HEK293 (cell line): ENCODE measurements around the gene PRR22.

Experiments used
- CTCF ChIA-PET: fragments of 350-600 bp; formaldehyde crosslinking; extraction: SDS; loops from one replicate; lab custom pipeline; 2021; ENCODE audit warnings: antibody characterized with exemption; lab: Yijun Ruan, JAX
- POLR2A ChIA-PET: fragments of 300-600 bp; formaldehyde crosslinking; extraction: SDS; loops from one replicate; lab custom pipeline; 2020; ENCODE audit warnings: antibody characterized with exemption, inconsistent platforms; lab: Yijun Ruan, JAX
- H3K27ac ChIP-seq: fragments of 200-500 bp; sonication (Bioruptor generic); 2 replicates; pipeline ENCODE4 v1.5.1; 2014; ENCODE audit warnings: low read depth, low read length, control low read depth, inconsistent platforms; ENCODE audit errors: extremely low read depth
- H3K36me3 ChIP-seq, 2 experiments: fragments of 200-500 bp in 1 of 2; sonication (Bioruptor generic) in 1 of 2; 1 replicate in 1 of 2; 2 replicates in 1 of 2; pipeline ENCODE4 v1.5.1; 2014 to 2017; ENCODE audit warnings: inconsistent platforms in 2 of 2, low read length in 2 of 2; ENCODE audit not compliant: control insufficient read depth in 2 of 2, insufficient read depth in 1 of 2
- H3K4me1 ChIP-seq: fragments of 200-500 bp; sonication (Bioruptor generic); 2 replicates; pipeline ENCODE4 v1.5.1; 2014; ENCODE audit warnings: mild to moderate bottlenecking, low read length, inconsistent platforms; ENCODE audit not compliant: control insufficient read depth, insufficient read depth
- H3K4me3 ChIP-seq: 2 replicates; pipeline ENCODE4 v1.5.1; 2011; ENCODE audit warnings: low read depth, mild to moderate bottlenecking, control low read depth, low read length, moderate library complexity
- H3K9me3 ChIP-seq: fragments of 200-500 bp; sonication (Bioruptor generic); 2 replicates; pipeline ENCODE4 v1.5.1; 2014; ENCODE audit warnings: low read depth, low read length, inconsistent platforms; ENCODE audit not compliant: control insufficient read depth, insufficient read depth
- BCL11B ChIP-seq: fragments of 450-650 bp; formaldehyde crosslinking; IDR thresholded peaks from 2 replicates; pipeline ENCODE4 v1.5.1; 2016; ENCODE audit warnings: low read depth, missing biosample characterization, missing genetic modification characterization
- GLIS2 ChIP-seq: fragments of 450-650 bp; formaldehyde crosslinking; IDR thresholded peaks from 2 replicates; pipeline ENCODE4 v1.5.1; 2016; ENCODE audit warnings: missing biosample characterization, missing genetic modification characterization
- HOXD13 ChIP-seq: sonication (generic); formaldehyde crosslinking; IDR thresholded peaks from 2 replicates; pipeline ENCODE4 v1.8.0; 2022; ENCODE audit warnings: missing genetic modification reagents, borderline replicate concordance
- PRDM6 ChIP-seq: fragments of 450-650 bp; formaldehyde crosslinking; IDR thresholded peaks from 2 replicates; pipeline ENCODE4 v1.5.1; 2017; ENCODE audit warnings: missing biosample characterization, missing genetic modification characterization
- ZFP3 ChIP-seq: fragments of 450-650 bp; formaldehyde crosslinking; IDR thresholded peaks from 2 replicates; pipeline ENCODE4 v1.5.1; 2016; ENCODE audit warnings: low read depth, missing biosample characterization, missing genetic modification characterization
- ZFP37 ChIP-seq: fragments of 450-650 bp; formaldehyde crosslinking; IDR thresholded peaks from 2 replicates; pipeline ENCODE4 v1.5.1; 2016; ENCODE audit warnings: missing biosample characterization, missing genetic modification characterization
- ZFP41 ChIP-seq: fragments of 450-650 bp; formaldehyde crosslinking; IDR thresholded peaks from 2 replicates; pipeline ENCODE4 v1.5.1; 2016; ENCODE audit warnings: missing biosample characterization, missing genetic modification characterization, borderline replicate concordance
- ZNF10 ChIP-seq: fragments of 450-650 bp; formaldehyde crosslinking; IDR thresholded peaks from 2 replicates; pipeline ENCODE4 v1.5.1; 2017; ENCODE audit warnings: missing biosample characterization, missing genetic modification characterization
- ZNF112 ChIP-seq: fragments of 450-650 bp; formaldehyde crosslinking; IDR thresholded peaks from 2 replicates; pipeline ENCODE4 v1.5.0; 2017; ENCODE audit warnings: missing biosample characterization, missing genetic modification characterization
- ZNF114 ChIP-seq: fragments of 450-650 bp; formaldehyde crosslinking; IDR thresholded peaks from 2 replicates; pipeline ENCODE4 v1.5.0; 2017; ENCODE audit warnings: missing biosample characterization, missing genetic modification characterization
- ZNF121 ChIP-seq: fragments of 450-650 bp; formaldehyde crosslinking; IDR thresholded peaks from 2 replicates; pipeline ENCODE4 v1.5.1; 2016; ENCODE audit warnings: missing biosample characterization, missing genetic modification characterization
- ZNF175 ChIP-seq: fragments of 450-650 bp; formaldehyde crosslinking; IDR thresholded peaks from 2 replicates; pipeline ENCODE4 v1.5.1; 2016; ENCODE audit warnings: missing biosample characterization, missing genetic modification characterization
- ZNF2 ChIP-seq: fragments of 450-650 bp; formaldehyde crosslinking; IDR thresholded peaks from 2 replicates; pipeline ENCODE4 v1.5.1; 2016; ENCODE audit warnings: missing biosample characterization, missing genetic modification characterization
- ZNF23 ChIP-seq: fragments of 450-650 bp; formaldehyde crosslinking; IDR thresholded peaks from 2 replicates; pipeline ENCODE4 v1.5.1; 2016; ENCODE audit warnings: missing biosample characterization, missing genetic modification characterization, borderline replicate concordance
- ZNF529 ChIP-seq: fragments of 450-650 bp; formaldehyde crosslinking; IDR thresholded peaks from 2 replicates; pipeline ENCODE4 v1.5.1; 2017; ENCODE audit warnings: missing genetic modification characterization, missing biosample characterization; ENCODE audit not compliant: insufficient replicate concordance
- ZNF785 ChIP-seq: fragments of 450-650 bp; formaldehyde crosslinking; IDR thresholded peaks from 2 replicates; pipeline ENCODE4 v1.5.1; 2016; ENCODE audit warnings: missing biosample characterization, missing genetic modification characterization
- ZNF791 ChIP-seq: fragments of 450-650 bp; formaldehyde crosslinking; IDR thresholded peaks from 2 replicates; pipeline ENCODE4 v1.5.1; 2016; ENCODE audit warnings: missing biosample characterization, missing genetic modification characterization
- ZSCAN5A ChIP-seq: fragments of 450-650 bp; formaldehyde crosslinking; IDR thresholded peaks from 2 replicates; pipeline ENCODE4 v1.5.1; 2016; ENCODE audit warnings: missing biosample characterization, missing genetic modification characterization
- TF ChIP-seq, protein P1 (sequence below): fragments of 450-650 bp; formaldehyde crosslinking; IDR thresholded peaks from 2 replicates; pipeline ENCODE4 v1.5.1; 2017; ENCODE audit warnings: missing biosample characterization, missing genetic modification characterization
- TF ChIP-seq, protein P2 (sequence below): fragments of 450-650 bp; formaldehyde crosslinking; IDR thresholded peaks from 2 replicates; pipeline ENCODE4 v1.5.1; 2016; ENCODE audit warnings: missing biosample characterization, missing genetic modification characterization, low read depth
- TF ChIP-seq, protein P3 (sequence below): fragments of 450-650 bp; formaldehyde crosslinking; IDR thresholded peaks from 2 replicates; pipeline ENCODE4 v1.5.1; 2016; ENCODE audit warnings: missing biosample characterization, missing genetic modification characterization

The PRR22 gene

GRCh38 chr19:5784581-5785147 lies at the start of gene PRR22:
Gene PRR22, minus strand, starts transcription at chr19:5784746. Its CDS starts 86 bp downstream, at chr19:5784660.
- peaks cover 11 to 62% of the 10 kb centered on the region in 2 experiments; a peak in 2 of 3 replicates for H3K36me3 ChIP-seq
- CTCF ChIA-PET: no interaction called here
- no peak within 1 kb of the TSS for H3K4me3 ChIP-seq
- no peak within 1 kb of the TSS for H3K27ac ChIP-seq
- TF ChIP-seq, protein P1, sequence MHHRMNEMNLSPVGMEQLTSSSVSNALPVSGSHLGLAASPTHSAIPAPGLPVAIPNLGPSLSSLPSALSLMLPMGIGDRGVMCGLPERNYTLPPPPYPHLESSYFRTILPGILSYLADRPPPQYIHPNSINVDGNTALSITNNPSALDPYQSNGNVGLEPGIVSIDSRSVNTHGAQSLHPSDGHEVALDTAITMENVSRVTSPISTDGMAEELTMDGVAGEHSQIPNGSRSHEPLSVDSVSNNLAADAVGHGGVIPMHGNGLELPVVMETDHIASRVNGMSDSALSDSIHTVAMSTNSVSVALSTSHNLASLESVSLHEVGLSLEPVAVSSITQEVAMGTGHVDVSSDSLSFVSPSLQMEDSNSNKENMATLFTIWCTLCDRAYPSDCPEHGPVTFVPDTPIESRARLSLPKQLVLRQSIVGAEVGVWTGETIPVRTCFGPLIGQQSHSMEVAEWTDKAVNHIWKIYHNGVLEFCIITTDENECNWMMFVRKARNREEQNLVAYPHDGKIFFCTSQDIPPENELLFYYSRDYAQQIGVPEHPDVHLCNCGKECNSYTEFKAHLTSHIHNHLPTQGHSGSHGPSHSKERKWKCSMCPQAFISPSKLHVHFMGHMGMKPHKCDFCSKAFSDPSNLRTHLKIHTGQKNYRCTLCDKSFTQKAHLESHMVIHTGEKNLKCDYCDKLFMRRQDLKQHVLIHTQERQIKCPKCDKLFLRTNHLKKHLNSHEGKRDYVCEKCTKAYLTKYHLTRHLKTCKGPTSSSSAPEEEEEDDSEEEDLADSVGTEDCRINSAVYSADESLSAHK: no peak
- TF ChIP-seq GLIS2 (tag by site-specific recombination): 0 out of 2 replicates have a peak, but pooled peaks have one; percentile 14
- no peaks in the 10 kb centered on the region for H3K4me1 ChIP-seq
- no peaks in the 10 kb centered on the region for H3K9me3 ChIP-seq
- POLR2A ChIA-PET: no interaction called here

DNA sequence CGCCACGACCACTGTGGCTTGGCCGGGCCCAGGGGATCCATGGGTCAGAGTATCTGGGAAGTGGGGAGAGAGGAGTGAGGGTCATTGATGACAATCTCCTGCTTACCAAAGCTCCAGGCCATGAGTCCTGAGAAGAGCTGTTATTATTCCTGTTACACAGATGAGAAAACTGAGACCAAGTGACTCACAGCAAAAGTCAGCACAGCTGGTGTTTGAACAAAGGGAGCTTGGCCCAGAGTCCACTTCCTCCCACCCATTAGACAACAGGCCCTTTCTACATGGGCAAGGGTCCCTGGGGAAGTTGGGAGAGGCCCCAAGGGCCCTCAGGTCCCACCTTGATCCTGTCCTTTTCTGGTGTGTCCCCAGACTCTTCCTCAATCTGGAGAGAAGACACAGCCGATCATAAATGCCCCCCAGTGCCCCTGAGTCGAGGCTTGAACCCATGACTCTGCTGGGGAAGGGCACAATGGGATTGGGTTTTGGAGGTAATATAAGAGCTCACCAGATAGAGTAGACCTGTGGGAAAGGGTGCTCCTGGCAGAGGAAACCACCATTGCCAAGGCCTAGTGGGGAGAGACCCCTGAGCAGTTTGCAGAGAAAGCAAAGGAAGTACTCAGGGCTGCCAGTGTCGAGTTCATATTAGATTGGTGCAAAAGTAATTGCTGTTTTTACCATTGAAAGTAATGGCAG lies 48.1 kb upstream of the PRR22 start:
- Histone ChIP-seq H3K27ac (no peak overlapping the region), H3K36me3 (no peaks in the 10 kb centered on the region), H3K4me1 (no peaks in the 10 kb centered on the region; the same call in 1 of the 2 replicates), H3K4me3 (no peak overlapping the region), H3K9me3 (no peaks in the 10 kb centered on the region)
- POLR2A ChIA-PET: interaction anchor here (0.7 kb wide), 1 partner anchor 358 kb away, joined by 3 read pairs; no protein-coding TSS in a partner anchor
- no peak for TF ChIP-seq ZNF785 (tag by site-specific recombination)
- TF ChIP-seq ZFP3 (tag by site-specific recombination): peak; percentile 93
- CTCF ChIA-PET: interaction anchor here (0.6 to 0.8 kb wide), 3 partner anchors 28 to 99 kb away, joined by 3 to 4 read pairs (median 3); no protein-coding TSS in a partner anchor

DNA sequence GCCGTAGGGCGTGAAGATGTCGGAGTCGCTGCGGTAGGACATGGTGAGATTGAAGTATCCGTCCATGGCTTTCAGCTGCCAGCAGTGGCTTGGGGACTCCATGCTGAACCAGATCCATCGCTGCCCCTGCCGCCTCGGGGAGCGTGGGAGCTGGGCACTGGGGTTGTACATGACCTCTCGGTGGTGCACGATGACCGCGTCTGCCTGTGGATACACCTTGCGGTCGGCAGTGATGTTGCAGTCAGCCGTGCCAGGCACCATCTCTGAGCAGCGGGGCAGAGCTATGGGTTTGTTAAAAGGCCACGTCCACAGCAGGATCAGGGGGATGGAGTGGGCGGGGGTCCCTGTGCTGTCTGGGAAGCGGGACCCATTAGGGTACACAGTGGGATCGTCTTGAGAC lies 47.5 kb upstream of the PRR22 start:
- CTCF ChIA-PET: interaction anchor here (0.6 to 0.7 kb wide), 3 partner anchors 61 to 209 kb away, joined by 3 read pairs; partner anchors contain the start of genes SAFB and SAFB2
- Histone ChIP-seq H3K9me3 (no peaks in the 10 kb centered on the region), H3K36me3 (no peaks in the 10 kb centered on the region), H3K4me1 (no peaks in the 10 kb centered on the region; the same call in 1 of the 2 replicates), H3K4me3 (no peak overlapping the region), H3K27ac (no peak overlapping the region)
- POLR2A ChIA-PET: interaction anchor here (0.5 kb wide), 1 partner anchor 36 kb away, joined by 3 read pairs; no protein-coding TSS in a partner anchor
- TF ChIP-seq ZNF114 (tag by site-specific recombination) (no peak), ZNF791 (tag by site-specific recombination) (no peak), ZNF175 (tag by site-specific recombination) (no peak), ZFP41 (tag by site-specific recombination) (no peak), ZFP37 (no peak), ZNF529 (tag by site-specific recombination) (no peak), PRDM6 (tag by site-specific recombination) (no peak), ZNF2 (tag by site-specific recombination) (no peak), ZNF23 (tag by site-specific recombination) (no peak), ZNF112 (no peak), ZNF121 (tag by site-specific recombination) (no peak), BCL11B (tag by site-specific recombination) (no peak), ZNF10 (tag by site-specific recombination) (no peak), HOXD13 (CRISPR knock-in tag) (no peak), ZSCAN5A (tag by site-specific recombination) (no peak)
- TF ChIP-seq, protein P2, sequence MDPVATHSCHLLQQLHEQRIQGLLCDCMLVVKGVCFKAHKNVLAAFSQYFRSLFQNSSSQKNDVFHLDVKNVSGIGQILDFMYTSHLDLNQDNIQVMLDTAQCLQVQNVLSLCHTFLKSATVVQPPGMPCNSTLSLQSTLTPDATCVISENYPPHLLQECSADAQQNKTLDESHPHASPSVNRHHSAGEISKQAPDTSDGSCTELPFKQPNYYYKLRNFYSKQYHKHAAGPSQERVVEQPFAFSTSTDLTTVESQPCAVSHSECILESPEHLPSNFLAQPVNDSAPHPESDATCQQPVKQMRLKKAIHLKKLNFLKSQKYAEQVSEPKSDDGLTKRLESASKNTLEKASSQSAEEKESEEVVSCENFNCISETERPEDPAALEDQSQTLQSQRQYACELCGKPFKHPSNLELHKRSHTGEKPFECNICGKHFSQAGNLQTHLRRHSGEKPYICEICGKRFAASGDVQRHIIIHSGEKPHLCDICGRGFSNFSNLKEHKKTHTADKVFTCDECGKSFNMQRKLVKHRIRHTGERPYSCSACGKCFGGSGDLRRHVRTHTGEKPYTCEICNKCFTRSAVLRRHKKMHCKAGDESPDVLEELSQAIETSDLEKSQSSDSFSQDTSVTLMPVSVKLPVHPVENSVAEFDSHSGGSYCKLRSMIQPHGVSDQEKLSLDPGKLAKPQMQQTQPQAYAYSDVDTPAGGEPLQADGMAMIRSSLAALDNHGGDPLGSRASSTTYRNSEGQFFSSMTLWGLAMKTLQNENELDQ (tag by site-specific recombination): no peak
- TF ChIP-seq, protein P3, sequence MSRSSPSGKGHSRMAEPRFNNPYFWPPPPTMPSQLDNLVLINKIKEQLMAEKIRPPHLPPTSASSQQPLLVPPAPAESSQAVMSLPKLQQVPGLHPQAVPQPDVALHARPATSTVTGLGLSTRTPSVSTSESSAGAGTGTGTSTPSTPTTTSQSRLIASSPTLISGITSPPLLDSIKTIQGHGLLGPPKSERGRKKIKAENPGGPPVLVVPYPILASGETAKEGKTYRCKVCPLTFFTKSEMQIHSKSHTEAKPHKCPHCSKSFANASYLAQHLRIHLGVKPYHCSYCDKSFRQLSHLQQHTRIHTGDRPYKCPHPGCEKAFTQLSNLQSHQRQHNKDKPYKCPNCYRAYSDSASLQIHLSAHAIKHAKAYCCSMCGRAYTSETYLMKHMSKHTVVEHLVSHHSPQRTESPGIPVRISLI (tag by site-specific recombination): no peak
